GM23338 (cell line): Measurements from ENCODE around the gene BNIP3.

Source experiments
- CREB1 ChIP-seq: fragments of 250-450 bp; sonication (Bioruptor Pico); IDR thresholded peaks from 2 replicates; pipeline ENCODE4 v1.5.0; 2020; ENCODE audit warnings: low read depth, mild to moderate bottlenecking, moderate library complexity
- EZH2 ChIP-seq: fragments of 200-600 bp; sonication (generic); IDR thresholded peaks from one replicate; pipeline ENCODE4 v1.8.0; 2017; ENCODE audit warnings: antibody characterized with exemption, mild to moderate bottlenecking, low read depth; ENCODE audit not compliant: unreplicated experiment
- EZH2phosphoT487 ChIP-seq: fragments of 200-600 bp; sonication (generic); IDR thresholded peaks from one replicate; pipeline ENCODE4 v1.8.1; 2018; ENCODE audit warnings: antibody characterized with exemption; ENCODE audit not compliant: unreplicated experiment
- JUNB ChIP-seq: IDR thresholded peaks from one replicate; pipeline ENCODE4 v1.6.1; 2016; ENCODE audit warnings: antibody characterized with exemption; ENCODE audit not compliant: unreplicated experiment
- NANOG ChIP-seq: IDR thresholded peaks from 2 replicates; pipeline ENCODE4 v1.6.1; 2016; ENCODE audit warnings: antibody characterized with exemption, borderline replicate concordance
- POLR2AphosphoS5 ChIP-seq: IDR thresholded peaks from 2 replicates; pipeline ENCODE4 v1.6.1; 2016; ENCODE audit warnings: antibody characterized with exemption, low read depth
- STAT1 ChIP-seq: IDR thresholded peaks from one replicate; pipeline ENCODE4 v1.6.1; 2016; ENCODE audit warnings: antibody characterized with exemption; ENCODE audit not compliant: unreplicated experiment
- ZNF114 ChIP-seq: fragments of 250-450 bp; sonication (Bioruptor Pico); IDR thresholded peaks from 2 replicates; pipeline ENCODE4 v1.5.0; 2020; ENCODE audit warnings: mild to moderate bottlenecking, moderate library complexity
- ZNF331 ChIP-seq: fragments of 250-450 bp; sonication (Bioruptor Pico); IDR thresholded peaks from 2 replicates; pipeline ENCODE4 v1.5.0; 2020; ENCODE audit warnings: low read depth, mild to moderate bottlenecking, moderate library complexity
- TF ChIP-seq, protein P1 (sequence below), 2 experiments: fragments of 200-600 bp in 1 of 2; sonication (generic) in 1 of 2; conservative IDR thresholded peaks; 2 replicates each; pipeline versions ENCODE4 v1.5.1 to v1.6.1; 2016 to 2017; ENCODE audit warnings: antibody characterized with exemption in 2 of 2, low read depth in 2 of 2, mild to moderate bottlenecking in 2 of 2, moderate library complexity in 1 of 2
- TF ChIP-seq, protein P2 (sequence below): IDR thresholded peaks from one replicate; pipeline ENCODE4 v1.6.1; 2018; ENCODE audit warnings: antibody characterized with exemption; ENCODE audit not compliant: unreplicated experiment
- TF ChIP-seq, protein P3 (sequence below): IDR thresholded peaks from 2 replicates; pipeline ENCODE4 v1.6.1; 2016; ENCODE audit warnings: antibody characterized with exemption
- TF ChIP-seq, protein P4 (sequence below): fragments of 250-450 bp; sonication (Bioruptor Pico); IDR thresholded peaks from 2 replicates; pipeline ENCODE4 v1.5.0; 2020; ENCODE audit warnings: mild to moderate bottlenecking, moderate library complexity

DNA sequence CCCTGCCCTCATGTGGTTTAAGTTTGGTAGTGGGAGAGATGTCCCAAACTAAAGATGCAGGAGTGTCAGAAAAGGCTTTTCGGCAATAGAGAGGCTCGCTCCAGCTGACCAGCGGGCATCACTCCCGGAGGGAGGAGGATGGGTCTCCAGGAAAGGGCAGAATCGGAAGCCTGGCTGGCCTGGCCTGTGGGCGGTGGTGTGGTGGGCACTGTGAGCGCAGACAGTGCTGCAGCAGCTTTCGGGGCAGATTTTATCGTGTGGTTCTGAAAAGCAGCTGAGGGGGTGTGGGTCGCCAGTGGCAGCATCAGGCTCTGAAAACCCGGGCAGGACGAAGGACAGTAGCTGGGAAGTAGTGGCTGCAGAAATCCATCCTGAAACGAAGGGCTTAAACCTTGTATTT, 12.8 kb downstream of the BNIP3 start:
- TF ChIP-seq, protein P1, sequence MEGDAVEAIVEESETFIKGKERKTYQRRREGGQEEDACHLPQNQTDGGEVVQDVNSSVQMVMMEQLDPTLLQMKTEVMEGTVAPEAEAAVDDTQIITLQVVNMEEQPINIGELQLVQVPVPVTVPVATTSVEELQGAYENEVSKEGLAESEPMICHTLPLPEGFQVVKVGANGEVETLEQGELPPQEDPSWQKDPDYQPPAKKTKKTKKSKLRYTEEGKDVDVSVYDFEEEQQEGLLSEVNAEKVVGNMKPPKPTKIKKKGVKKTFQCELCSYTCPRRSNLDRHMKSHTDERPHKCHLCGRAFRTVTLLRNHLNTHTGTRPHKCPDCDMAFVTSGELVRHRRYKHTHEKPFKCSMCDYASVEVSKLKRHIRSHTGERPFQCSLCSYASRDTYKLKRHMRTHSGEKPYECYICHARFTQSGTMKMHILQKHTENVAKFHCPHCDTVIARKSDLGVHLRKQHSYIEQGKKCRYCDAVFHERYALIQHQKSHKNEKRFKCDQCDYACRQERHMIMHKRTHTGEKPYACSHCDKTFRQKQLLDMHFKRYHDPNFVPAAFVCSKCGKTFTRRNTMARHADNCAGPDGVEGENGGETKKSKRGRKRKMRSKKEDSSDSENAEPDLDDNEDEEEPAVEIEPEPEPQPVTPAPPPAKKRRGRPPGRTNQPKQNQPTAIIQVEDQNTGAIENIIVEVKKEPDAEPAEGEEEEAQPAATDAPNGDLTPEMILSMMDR (conservative IDR thresholded peaks at IDR 0.05; ENCODE audit: low read depth in 2 of 2) = no peak
- TF ChIP-seq EZH2 (no peak), EZH2phosphoT487 (no peak), POLR2AphosphoS5 (no peak), JUNB (no peak), CREB1 (CRISPR knock-in tag) (no peak), ZNF331 (CRISPR knock-in tag) (no peak), NANOG (no peak), ZNF114 (CRISPR knock-in tag) (no peak), STAT1 (no peak)
- TF ChIP-seq, protein P2, sequence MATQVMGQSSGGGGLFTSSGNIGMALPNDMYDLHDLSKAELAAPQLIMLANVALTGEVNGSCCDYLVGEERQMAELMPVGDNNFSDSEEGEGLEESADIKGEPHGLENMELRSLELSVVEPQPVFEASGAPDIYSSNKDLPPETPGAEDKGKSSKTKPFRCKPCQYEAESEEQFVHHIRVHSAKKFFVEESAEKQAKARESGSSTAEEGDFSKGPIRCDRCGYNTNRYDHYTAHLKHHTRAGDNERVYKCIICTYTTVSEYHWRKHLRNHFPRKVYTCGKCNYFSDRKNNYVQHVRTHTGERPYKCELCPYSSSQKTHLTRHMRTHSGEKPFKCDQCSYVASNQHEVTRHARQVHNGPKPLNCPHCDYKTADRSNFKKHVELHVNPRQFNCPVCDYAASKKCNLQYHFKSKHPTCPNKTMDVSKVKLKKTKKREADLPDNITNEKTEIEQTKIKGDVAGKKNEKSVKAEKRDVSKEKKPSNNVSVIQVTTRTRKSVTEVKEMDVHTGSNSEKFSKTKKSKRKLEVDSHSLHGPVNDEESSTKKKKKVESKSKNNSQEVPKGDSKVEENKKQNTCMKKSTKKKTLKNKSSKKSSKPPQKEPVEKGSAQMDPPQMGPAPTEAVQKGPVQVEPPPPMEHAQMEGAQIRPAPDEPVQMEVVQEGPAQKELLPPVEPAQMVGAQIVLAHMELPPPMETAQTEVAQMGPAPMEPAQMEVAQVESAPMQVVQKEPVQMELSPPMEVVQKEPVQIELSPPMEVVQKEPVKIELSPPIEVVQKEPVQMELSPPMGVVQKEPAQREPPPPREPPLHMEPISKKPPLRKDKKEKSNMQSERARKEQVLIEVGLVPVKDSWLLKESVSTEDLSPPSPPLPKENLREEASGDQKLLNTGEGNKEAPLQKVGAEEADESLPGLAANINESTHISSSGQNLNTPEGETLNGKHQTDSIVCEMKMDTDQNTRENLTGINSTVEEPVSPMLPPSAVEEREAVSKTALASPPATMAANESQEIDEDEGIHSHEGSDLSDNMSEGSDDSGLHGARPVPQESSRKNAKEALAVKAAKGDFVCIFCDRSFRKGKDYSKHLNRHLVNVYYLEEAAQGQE = no peak
- TF ChIP-seq, protein P3, sequence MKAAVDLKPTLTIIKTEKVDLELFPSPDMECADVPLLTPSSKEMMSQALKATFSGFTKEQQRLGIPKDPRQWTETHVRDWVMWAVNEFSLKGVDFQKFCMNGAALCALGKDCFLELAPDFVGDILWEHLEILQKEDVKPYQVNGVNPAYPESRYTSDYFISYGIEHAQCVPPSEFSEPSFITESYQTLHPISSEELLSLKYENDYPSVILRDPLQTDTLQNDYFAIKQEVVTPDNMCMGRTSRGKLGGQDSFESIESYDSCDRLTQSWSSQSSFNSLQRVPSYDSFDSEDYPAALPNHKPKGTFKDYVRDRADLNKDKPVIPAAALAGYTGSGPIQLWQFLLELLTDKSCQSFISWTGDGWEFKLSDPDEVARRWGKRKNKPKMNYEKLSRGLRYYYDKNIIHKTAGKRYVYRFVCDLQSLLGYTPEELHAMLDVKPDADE = no peak
- TF ChIP-seq, protein P4, sequence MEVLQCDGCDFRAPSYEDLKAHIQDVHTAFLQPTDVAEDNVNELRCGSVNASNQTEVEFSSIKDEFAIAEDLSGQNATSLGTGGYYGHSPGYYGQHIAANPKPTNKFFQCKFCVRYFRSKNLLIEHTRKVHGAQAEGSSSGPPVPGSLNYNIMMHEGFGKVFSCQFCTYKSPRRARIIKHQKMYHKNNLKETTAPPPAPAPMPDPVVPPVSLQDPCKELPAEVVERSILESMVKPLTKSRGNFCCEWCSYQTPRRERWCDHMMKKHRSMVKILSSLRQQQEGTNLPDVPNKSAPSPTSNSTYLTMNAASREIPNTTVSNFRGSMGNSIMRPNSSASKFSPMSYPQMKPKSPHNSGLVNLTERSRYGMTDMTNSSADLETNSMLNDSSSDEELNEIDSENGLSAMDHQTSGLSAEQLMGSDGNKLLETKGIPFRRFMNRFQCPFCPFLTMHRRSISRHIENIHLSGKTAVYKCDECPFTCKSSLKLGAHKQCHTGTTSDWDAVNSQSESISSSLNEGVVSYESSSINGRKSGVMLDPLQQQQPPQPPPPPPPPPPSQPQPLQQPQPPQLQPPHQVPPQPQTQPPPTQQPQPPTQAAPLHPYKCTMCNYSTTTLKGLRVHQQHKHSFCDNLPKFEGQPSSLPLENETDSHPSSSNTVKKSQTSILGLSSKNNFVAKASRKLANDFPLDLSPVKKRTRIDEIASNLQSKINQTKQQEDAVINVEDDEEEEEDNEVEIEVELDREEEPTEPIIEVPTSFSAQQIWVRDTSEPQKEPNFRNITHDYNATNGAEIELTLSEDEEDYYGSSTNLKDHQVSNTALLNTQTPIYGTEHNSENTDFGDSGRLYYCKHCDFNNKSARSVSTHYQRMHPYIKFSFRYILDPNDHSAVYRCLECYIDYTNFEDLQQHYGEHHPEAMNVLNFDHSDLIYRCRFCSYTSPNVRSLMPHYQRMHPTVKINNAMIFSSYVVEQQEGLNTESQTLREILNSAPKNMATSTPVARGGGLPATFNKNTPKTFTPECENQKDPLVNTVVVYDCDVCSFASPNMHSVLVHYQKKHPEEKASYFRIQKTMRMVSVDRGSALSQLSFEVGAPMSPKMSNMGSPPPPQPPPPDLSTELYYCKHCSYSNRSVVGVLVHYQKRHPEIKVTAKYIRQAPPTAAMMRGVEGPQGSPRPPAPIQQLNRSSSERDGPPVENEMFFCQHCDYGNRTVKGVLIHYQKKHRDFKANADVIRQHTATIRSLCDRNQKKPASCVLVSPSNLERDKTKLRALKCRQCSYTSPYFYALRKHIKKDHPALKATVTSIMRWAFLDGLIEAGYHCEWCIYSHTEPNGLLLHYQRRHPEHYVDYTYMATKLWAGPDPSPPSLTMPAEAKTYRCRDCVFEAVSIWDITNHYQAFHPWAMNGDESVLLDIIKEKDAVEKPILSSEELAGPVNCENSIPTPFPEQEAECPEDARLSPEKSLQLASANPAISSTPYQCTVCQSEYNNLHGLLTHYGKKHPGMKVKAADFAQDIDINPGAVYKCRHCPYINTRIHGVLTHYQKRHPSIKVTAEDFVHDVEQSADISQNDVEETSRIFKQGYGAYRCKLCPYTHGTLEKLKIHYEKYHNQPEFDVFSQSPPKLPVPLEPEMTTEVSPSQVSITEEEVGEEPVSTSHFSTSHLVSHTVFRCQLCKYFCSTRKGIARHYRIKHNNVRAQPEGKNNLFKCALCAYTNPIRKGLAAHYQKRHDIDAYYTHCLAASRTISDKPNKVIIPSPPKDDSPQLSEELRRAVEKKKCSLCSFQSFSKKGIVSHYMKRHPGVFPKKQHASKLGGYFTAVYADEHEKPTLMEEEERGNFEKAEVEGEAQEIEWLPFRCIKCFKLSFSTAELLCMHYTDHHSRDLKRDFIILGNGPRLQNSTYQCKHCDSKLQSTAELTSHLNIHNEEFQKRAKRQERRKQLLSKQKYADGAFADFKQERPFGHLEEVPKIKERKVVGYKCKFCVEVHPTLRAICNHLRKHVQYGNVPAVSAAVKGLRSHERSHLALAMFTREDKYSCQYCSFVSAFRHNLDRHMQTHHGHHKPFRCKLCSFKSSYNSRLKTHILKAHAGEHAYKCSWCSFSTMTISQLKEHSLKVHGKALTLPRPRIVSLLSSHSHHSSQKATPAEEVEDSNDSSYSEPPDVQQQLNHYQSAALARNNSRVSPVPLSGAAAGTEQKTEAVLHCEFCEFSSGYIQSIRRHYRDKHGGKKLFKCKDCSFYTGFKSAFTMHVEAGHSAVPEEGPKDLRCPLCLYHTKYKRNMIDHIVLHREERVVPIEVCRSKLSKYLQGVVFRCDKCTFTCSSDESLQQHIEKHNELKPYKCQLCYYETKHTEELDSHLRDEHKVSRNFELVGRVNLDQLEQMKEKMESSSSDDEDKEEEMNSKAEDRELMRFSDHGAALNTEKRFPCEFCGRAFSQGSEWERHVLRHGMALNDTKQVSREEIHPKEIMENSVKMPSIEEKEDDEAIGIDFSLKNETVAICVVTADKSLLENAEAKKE (CRISPR knock-in tag) = no peak
